ENCODE results near the gene MIGA2.

The MIGA2 gene

GRCh38 chr9:129071526-129072126 is 35.2 kb downstream of the MIGA2 start:
- Histone ChIP-seq H3K27me3 (ENCODE audit: insufficient read depth, poor library complexity, severe bottlenecking) (no peaks in the 10 kb centered on the region), H3K27ac (replicated peaks) (no peak overlapping the region), H3K4me3 (replicated peaks; ENCODE audit: insufficient read depth, low read length) (no peak overlapping the region)
- DNase-seq (ENCODE audit: low read depth in 1 of 2, low spot score in 1 of 2) = no peak
- TF ChIP-seq GABPA (IDR thresholded peaks at IDR 0.05; ENCODE audit: low read depth) (no peak), CTCF (IDR thresholded peaks at IDR 0.05; ENCODE audit: insufficient read depth, low read length) (no peak), SPI1 (IDR thresholded peaks at IDR 0.05; ENCODE audit: borderline replicate concordance, low read depth) (no peak), POLR2AphosphoS5 (IDR thresholded peaks at IDR 0.05; ENCODE audit: low read depth) (no peak), REST (IDR thresholded peaks at IDR 0.05; ENCODE audit: insufficient replicate concordance, low read depth) (no peak)

GRCh38 chr9:129072171-129072570 is 35.7 kb downstream of the MIGA2 start:
- no peak for TF ChIP-seq SPI1 (IDR thresholded peaks at IDR 0.05; ENCODE audit: borderline replicate concordance, low read depth)
- TF ChIP-seq POLR2AphosphoS5 (IDR thresholded peaks at IDR 0.05; ENCODE audit: low read depth) = no peak
- TF ChIP-seq GABPA (IDR thresholded peaks at IDR 0.05; ENCODE audit: low read depth) = no peak
- no peak for TF ChIP-seq REST (IDR thresholded peaks at IDR 0.05; ENCODE audit: insufficient replicate concordance, low read depth)
- no peak for TF ChIP-seq CTCF (IDR thresholded peaks at IDR 0.05; ENCODE audit: insufficient read depth, low read length)
- Histone ChIP-seq H3K27me3 (ENCODE audit: insufficient read depth, poor library complexity, severe bottlenecking) (no peaks in the 10 kb centered on the region), H3K27ac (replicated peaks) (no peak overlapping the region), H3K4me3 (replicated peaks; ENCODE audit: insufficient read depth, low read length) (no peak overlapping the region)
- DNase-seq (ENCODE audit: low read depth in 1 of 2, low spot score in 1 of 2) = no peak

- Histone ChIP-seq H3K27me3 (ENCODE audit: insufficient read depth, poor library complexity, severe bottlenecking) (no peaks in the 10 kb centered on the region), H3K27ac (replicated peaks) (no peak overlapping the region), H3K4me3 (replicated peaks; ENCODE audit: insufficient read depth, low read length) (no peak overlapping the region)
- no peak for TF ChIP-seq CTCF (IDR thresholded peaks at IDR 0.05; ENCODE audit: insufficient read depth, low read length)
- no peak for TF ChIP-seq POLR2AphosphoS5 (IDR thresholded peaks at IDR 0.05; ENCODE audit: low read depth)
- no peak for TF ChIP-seq REST (IDR thresholded peaks at IDR 0.05; ENCODE audit: insufficient replicate concordance, low read depth)
- no peak for TF ChIP-seq SPI1 (IDR thresholded peaks at IDR 0.05; ENCODE audit: borderline replicate concordance, low read depth)
- TF ChIP-seq GABPA (IDR thresholded peaks at IDR 0.05; ENCODE audit: low read depth) = no peak
- DNase-seq (ENCODE audit: low read depth in 1 of 2, low spot score in 1 of 2) = no peak
Measured at GRCh38 chr9:129073404-129073803, 37.0 kb downstream of the MIGA2 start.

Measured in HL-60 (cell line).